Measurements from ENCODE around the gene SSR1. TPM values are rescaled to one million over a fixed set of nuclear protein-coding genes. Genes with fewer than 3 reads are reported as not detected.

Gene SSR1
- total and polyA plus RNA-seq, 4 donors: 43.6 to 115 (median 79.9) TPM

GRCh38 chr6:7325750-7326149, 12.8 kb upstream of the SSR1 start:
- 76% methylated on average over 3 of the region's 3 CpGs for WGBS
- Histone ChIP-seq H3K9ac (ENCODE audit: low read depth in 1 of 2, low read length in 2 of 2) (no peak overlapping the region), H3K4me3 (ENCODE audit: low read depth in 1 of 3, low read length in 3 of 3) (no peak overlapping the region), H3K27ac (ENCODE audit: low read depth in 1 of 2, low read length in 2 of 2) (no peak overlapping the region), H3K9me3 (ENCODE audit: control insufficient read depth in 4 of 4, low read length in 3 of 4) (no peaks in the 10 kb centered on the region), H3K27me3 (ENCODE audit: control insufficient read depth in 4 of 4, insufficient read depth in 4 of 4, low read length in 3 of 4) (no peaks in the 10 kb centered on the region), H3K4me1 (ENCODE audit: control insufficient read depth in 4 of 4, insufficient read depth in 4 of 4, low read length in 3 of 4) (no peaks in the 10 kb centered on the region), H3K36me3 (ENCODE audit: control insufficient read depth in 4 of 4, insufficient read depth in 3 of 4, low read depth in 1 of 4, low read length in 3 of 4) (no peaks in the 10 kb centered on the region)
- TF ChIP-seq JUND (IDR thresholded peaks at IDR 0.05): no peak
- no peak for TF ChIP-seq FOXA2 (IDR thresholded peaks at IDR 0.05)
- TF ChIP-seq TAF1 (conservative IDR thresholded peaks at IDR 0.05): no peak
- no peak for TF ChIP-seq HNF4G (IDR thresholded peaks at IDR 0.05)
- no peak for TF ChIP-seq EGR1 (IDR thresholded peaks at IDR 0.05; ENCODE audit: low read depth in 2 of 2)
- TF ChIP-seq SP1 (IDR thresholded peaks at IDR 0.05): no peak
- no peak for TF ChIP-seq REST (IDR thresholded peaks at IDR 0.05)
- TF ChIP-seq YY1 (IDR thresholded peaks at IDR 0.05): no peak
- TF ChIP-seq GABPA (IDR thresholded peaks at IDR 0.05 in 1 of 2, conservative IDR thresholded peaks at IDR 0.05 in 1 of 2): no peak
- no peak for TF ChIP-seq ATF3 (IDR thresholded peaks at IDR 0.05)
- TF ChIP-seq NR2F2 (IDR thresholded peaks at IDR 0.05): no peak
- TF ChIP-seq HNF4A (conservative IDR thresholded peaks at IDR 0.05): no peak
- no peak for TF ChIP-seq ZBTB33 (IDR thresholded peaks at IDR 0.05)
- TF ChIP-seq MAX (IDR thresholded peaks at IDR 0.05): no peak
- DNase-seq (ENCODE audit: low spot score): no peak

- H3K9ac ChIP-seq (ENCODE audit: low read depth in 1 of 2, low read length in 2 of 2): no peak overlapping the region
- H3K4me3 ChIP-seq (ENCODE audit: low read depth in 1 of 3, low read length in 3 of 3): no peak overlapping the region
- no peaks in the 10 kb centered on the region for H3K36me3 ChIP-seq (ENCODE audit: control insufficient read depth in 4 of 4, insufficient read depth in 3 of 4, low read depth in 1 of 4, low read length in 3 of 4)
- H3K27me3 ChIP-seq (ENCODE audit: control insufficient read depth in 4 of 4, insufficient read depth in 4 of 4, low read length in 3 of 4): no peaks in the 10 kb centered on the region
- no peak for DNase-seq (ENCODE audit: low spot score)
- H3K4me1 ChIP-seq (ENCODE audit: control insufficient read depth in 4 of 4, insufficient read depth in 4 of 4, low read length in 3 of 4): no peaks in the 10 kb centered on the region
- H3K27ac ChIP-seq (ENCODE audit: low read depth in 1 of 2, low read length in 2 of 2): no peak overlapping the region
- WGBS: 71% methylated on average over 7 of the region's 7 CpGs
- H3K9me3 ChIP-seq (ENCODE audit: control insufficient read depth in 4 of 4, low read length in 3 of 4): no peaks in the 10 kb centered on the region
- TF ChIP-seq ZBTB33 (IDR thresholded peaks at IDR 0.05) (no peak), YY1 (IDR thresholded peaks at IDR 0.05) (no peak), NR2F2 (IDR thresholded peaks at IDR 0.05) (no peak), TAF1 (conservative IDR thresholded peaks at IDR 0.05) (no peak), MAX (IDR thresholded peaks at IDR 0.05) (no peak), EGR1 (IDR thresholded peaks at IDR 0.05; ENCODE audit: low read depth in 2 of 2) (no peak), GABPA (IDR thresholded peaks at IDR 0.05 in 1 of 2, conservative IDR thresholded peaks at IDR 0.05 in 1 of 2) (no peak), HNF4A (conservative IDR thresholded peaks at IDR 0.05) (no peak), RAD21 (IDR thresholded peaks at IDR 0.05) (no peak), ATF3 (IDR thresholded peaks at IDR 0.05) (no peak), REST (IDR thresholded peaks at IDR 0.05) (no peak), FOXA2 (IDR thresholded peaks at IDR 0.05) (no peak), HNF4G (IDR thresholded peaks at IDR 0.05) (no peak), SP1 (IDR thresholded peaks at IDR 0.05) (no peak), RXRA (IDR thresholded peaks at IDR 0.05) (no peak), JUND (IDR thresholded peaks at IDR 0.05) (no peak), FOXA1 (IDR thresholded peaks at IDR 0.05) (no peak)
Measured at GRCh38 chr6:7324520-7324919, 11.5 kb upstream of the SSR1 start.

Measured in liver (tissue), 9 donors.